Measurements from ENCODE around the gene IDI1. TPM values are rescaled to one million over a fixed set of nuclear protein-coding genes. Genes with fewer than 3 reads are reported as not detected.

Gene IDI1
- 131 TPM for polyA plus RNA-seq (2013, experiment 1 of 2)
- 142 TPM for polyA plus RNA-seq (2013, experiment 2 of 2)

DNA sequence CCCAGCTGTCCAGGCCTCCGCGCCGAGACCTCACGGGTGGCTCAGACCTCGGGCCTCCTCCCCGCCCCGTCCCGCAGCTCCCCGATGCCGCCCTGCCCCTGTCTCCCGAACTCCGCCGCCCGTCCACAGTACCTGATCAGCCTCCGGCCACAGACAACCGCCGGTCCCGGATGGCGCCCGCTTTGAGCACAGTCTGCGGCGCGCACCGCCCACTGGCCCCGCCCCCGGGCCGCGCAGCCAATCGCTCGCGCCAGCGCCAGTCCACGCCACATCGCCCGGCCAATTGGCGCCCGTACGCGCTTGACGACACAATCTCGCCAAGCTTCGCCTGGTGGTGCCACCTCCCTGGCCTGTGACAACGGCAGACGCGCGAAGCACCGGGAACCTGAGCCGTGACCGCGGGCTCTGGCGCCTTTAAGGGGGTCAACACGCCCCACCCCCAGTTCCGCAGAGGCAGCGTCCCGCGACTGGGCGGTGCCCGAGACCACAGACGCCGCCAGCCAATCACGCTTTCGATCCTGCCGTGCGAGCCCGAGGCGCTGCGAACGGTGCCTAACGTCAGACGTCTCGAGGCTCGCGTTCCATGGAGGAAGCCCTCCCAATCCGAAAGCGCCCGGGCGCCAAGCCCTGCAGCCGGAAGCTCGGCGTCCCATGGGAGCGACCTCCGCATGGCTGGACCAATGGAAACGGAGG lies at the start of gene IDI1:
IDI1 (minus strand) TSS at position 388 of the 693 bp plus-strand sequence; CDS start at position 272, 116 bp downstream.
- peaks cover 59% of the 10 kb centered on the region for H3K79me2 ChIP-seq (ENCODE audit: control insufficient read depth, insufficient read depth, low read length)
- no peaks in the 10 kb centered on the region for H3K27me3 ChIP-seq (ENCODE audit: insufficient read depth, low read length, poor library complexity)
- H3K18ac ChIP-seq (ENCODE audit: low read length) = peak within 1 kb of the TSS; percentile 64
- WGBS (ENCODE audit: extremely low coverage, insufficient coverage, low lambda C conversion rate) = no CpG with 5 or more reads among the region's 83 CpGs
- peak within 1 kb of the TSS; percentile 100 for H3K56ac ChIP-seq (ENCODE audit: low read length)
- H3K27ac ChIP-seq (ENCODE audit: low read depth, low read length) = peak within 1 kb of the TSS; percentile 98
- H2BK15ac ChIP-seq (replicated peaks; ENCODE audit: low read depth) = no peak within 1 kb of the TSS
- peak within 1 kb of the TSS; percentile 100 for H3K9ac ChIP-seq (ENCODE audit: low read length)
- H3K79me1 ChIP-seq (ENCODE audit: low read length) = peaks cover 18% of the 10 kb centered on the region
- H3K4me1 ChIP-seq (ENCODE audit: control insufficient read depth, low read depth, low read length) = peaks cover 10% of the 10 kb centered on the region
- no peak within 1 kb of the TSS for H4K8ac ChIP-seq (ENCODE audit: low read depth, low read length)
- peaks cover 2% of the 10 kb centered on the region for H3K36me3 ChIP-seq (ENCODE audit: control insufficient read depth, insufficient read depth, low read length)
- H3K4me2 ChIP-seq (ENCODE audit: low read length) = peak within 1 kb of the TSS; percentile 89
- peak within 1 kb of the TSS; percentile 98 for H2AK5ac ChIP-seq (ENCODE audit: low read length)
- H3K23ac ChIP-seq (ENCODE audit: low read length) = peak within 1 kb of the TSS; percentile 86
- H3K4ac ChIP-seq (ENCODE audit: low read depth, low read length) = peak within 1 kb of the TSS; percentile 74
- peak within 1 kb of the TSS; percentile 100 for H3K4me3 ChIP-seq (ENCODE audit: low read length)
- peak; percentile 100 for DNase-seq
- H2BK5ac ChIP-seq (ENCODE audit: low read length) = peak within 1 kb of the TSS; percentile 93
- H2BK120ac ChIP-seq (ENCODE audit: low read depth, low read length) = no peak within 1 kb of the TSS
- no peak within 1 kb of the TSS for H4K5ac ChIP-seq (ENCODE audit: low read length)

DNA sequence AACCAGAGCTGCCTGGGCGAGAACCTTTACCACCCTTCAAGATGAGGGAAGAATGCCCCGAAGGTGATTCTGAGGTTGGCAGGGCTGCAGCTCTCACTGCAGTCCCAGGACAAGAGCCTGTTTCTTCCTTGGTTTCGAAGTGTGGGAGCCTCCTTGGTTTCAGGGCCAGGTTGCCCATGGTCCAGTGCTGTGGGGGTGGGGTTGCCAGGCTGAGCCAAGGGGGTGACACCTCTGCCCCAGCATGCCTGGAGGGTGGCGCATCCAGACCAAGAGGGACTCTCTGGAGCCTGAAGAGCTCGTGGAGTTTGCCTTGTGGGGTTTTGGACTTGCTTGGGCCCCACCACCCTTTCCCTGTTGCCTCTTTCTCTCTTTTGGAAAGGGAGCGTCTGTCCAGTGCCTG lies 48.5 kb upstream of the IDI1 start:
- Histone ChIP-seq H2BK15ac (replicated peaks; ENCODE audit: low read depth) (no peak overlapping the region), H3K56ac (ENCODE audit: low read length) (no peak overlapping the region), H3K27ac (ENCODE audit: low read depth, low read length) (no peak overlapping the region), H3K79me2 (ENCODE audit: control insufficient read depth, insufficient read depth, low read length) (no peaks in the 10 kb centered on the region), H3K9ac (ENCODE audit: low read length) (no peak overlapping the region), H3K23ac (ENCODE audit: low read length) (no peak overlapping the region), H4K5ac (ENCODE audit: low read length) (no peak overlapping the region), H3K4me3 (ENCODE audit: low read length) (no peak overlapping the region), H3K4ac (ENCODE audit: low read depth, low read length) (no peak overlapping the region), H3K27me3 (ENCODE audit: insufficient read depth, low read length, poor library complexity) (no peaks in the 10 kb centered on the region), H2BK120ac (ENCODE audit: low read depth, low read length) (no peak overlapping the region), H4K8ac (ENCODE audit: low read depth, low read length) (no peak overlapping the region), H3K18ac (ENCODE audit: low read length) (no peak overlapping the region), H2AK5ac (ENCODE audit: low read length) (no peak overlapping the region), H3K4me1 (ENCODE audit: control insufficient read depth, low read depth, low read length) (no peaks in the 10 kb centered on the region), H3K4me2 (ENCODE audit: low read length) (no peak overlapping the region), H3K79me1 (ENCODE audit: low read length) (peaks cover 4% of the 10 kb centered on the region), H2BK5ac (ENCODE audit: low read length) (no peak overlapping the region), H3K36me3 (ENCODE audit: control insufficient read depth, insufficient read depth, low read length) (peaks cover 4% of the 10 kb centered on the region)
- no peak for DNase-seq
- no CpG with 5 or more reads among the region's 6 CpGs for WGBS (ENCODE audit: extremely low coverage, insufficient coverage, low lambda C conversion rate)

DNA sequence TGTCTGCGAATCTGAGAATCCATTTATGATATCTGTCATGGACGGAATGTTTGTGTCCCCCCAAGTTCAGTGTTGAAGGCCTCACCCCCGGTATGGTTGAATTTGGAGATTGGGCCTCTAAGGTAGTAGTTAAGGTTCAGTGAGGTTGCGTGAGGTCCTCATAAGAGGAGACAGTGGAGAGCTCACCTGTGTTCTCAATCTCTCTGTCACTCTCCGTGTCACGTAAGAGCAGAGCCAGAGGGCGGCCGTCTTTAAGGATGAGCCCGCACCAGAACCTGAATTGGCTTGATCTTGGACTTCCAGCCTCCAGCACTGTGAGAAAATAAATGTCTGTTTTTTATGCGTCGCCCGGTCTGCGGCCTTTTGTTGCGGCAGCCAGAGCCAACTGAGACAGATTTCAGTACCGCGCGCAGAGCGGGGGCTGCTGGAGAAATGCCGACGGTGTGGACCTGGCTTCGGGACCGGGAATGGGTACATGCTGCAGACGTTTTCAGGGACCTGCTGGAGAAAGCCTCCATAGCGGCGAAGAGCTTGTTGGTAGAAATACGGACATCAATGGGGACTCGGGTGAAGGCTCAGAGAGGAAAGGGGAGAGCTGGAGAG lies 47.5 kb upstream of the IDI1 start:
- H2AK5ac ChIP-seq (ENCODE audit: low read length) = no peak overlapping the region
- H2BK120ac ChIP-seq (ENCODE audit: low read depth, low read length) = no peak overlapping the region
- no peak for DNase-seq
- H4K8ac ChIP-seq (ENCODE audit: low read depth, low read length) = no peak overlapping the region
- peaks cover 4% of the 10 kb centered on the region for H3K36me3 ChIP-seq (ENCODE audit: control insufficient read depth, insufficient read depth, low read length)
- H3K4me3 ChIP-seq (ENCODE audit: low read length) = no peak overlapping the region
- H3K23ac ChIP-seq (ENCODE audit: low read length) = no peak overlapping the region
- no peak overlapping the region for H2BK5ac ChIP-seq (ENCODE audit: low read length)
- no peak overlapping the region for H3K56ac ChIP-seq (ENCODE audit: low read length)
- no peak overlapping the region for H3K27ac ChIP-seq (ENCODE audit: low read depth, low read length)
- H3K4me1 ChIP-seq (ENCODE audit: control insufficient read depth, low read depth, low read length) = no peaks in the 10 kb centered on the region
- H3K18ac ChIP-seq (ENCODE audit: low read length) = no peak overlapping the region
- H2BK15ac ChIP-seq (replicated peaks; ENCODE audit: low read depth) = no peak overlapping the region
- H3K79me2 ChIP-seq (ENCODE audit: control insufficient read depth, insufficient read depth, low read length) = no peaks in the 10 kb centered on the region
- H3K4ac ChIP-seq (ENCODE audit: low read depth, low read length) = no peak overlapping the region
- H3K27me3 ChIP-seq (ENCODE audit: insufficient read depth, low read length, poor library complexity) = no peaks in the 10 kb centered on the region
- no peak overlapping the region for H3K4me2 ChIP-seq (ENCODE audit: low read length)
- no peak overlapping the region for H4K5ac ChIP-seq (ENCODE audit: low read length)
- no CpG with 5 or more reads among the region's 27 CpGs for WGBS (ENCODE audit: extremely low coverage, insufficient coverage, low lambda C conversion rate)
- H3K79me1 ChIP-seq (ENCODE audit: low read length) = no peaks in the 10 kb centered on the region
- H3K9ac ChIP-seq (ENCODE audit: low read length) = no peak overlapping the region

DNA sequence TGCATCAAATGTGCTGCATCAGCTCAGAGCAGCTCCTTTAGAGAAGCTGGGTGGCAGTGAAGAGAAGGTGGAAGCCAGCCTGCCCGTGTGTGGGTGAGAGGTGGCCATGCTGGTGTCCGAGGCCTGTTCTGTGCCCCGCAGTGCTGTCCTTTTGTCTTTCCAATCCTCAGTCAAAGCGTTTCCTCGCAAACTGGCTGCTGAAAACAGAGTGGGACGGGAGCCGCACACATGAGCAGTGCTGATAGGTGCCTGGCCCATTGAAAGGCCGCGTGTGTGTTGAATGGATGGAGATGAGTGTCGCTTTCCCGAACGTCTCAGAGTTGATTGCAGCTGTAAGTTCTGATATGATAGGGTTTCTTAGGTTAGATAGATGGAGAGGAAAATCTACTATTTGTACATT lies 46.6 kb upstream of the IDI1 start:
- H3K4ac ChIP-seq (ENCODE audit: low read depth, low read length) = no peak overlapping the region
- WGBS (ENCODE audit: extremely low coverage, insufficient coverage, low lambda C conversion rate) = no CpG with 5 or more reads among the region's 12 CpGs
- no peak overlapping the region for H3K4me2 ChIP-seq (ENCODE audit: low read length)
- H3K18ac ChIP-seq (ENCODE audit: low read length) = no peak overlapping the region
- no peak overlapping the region for H2AK5ac ChIP-seq (ENCODE audit: low read length)
- no peak for DNase-seq
- H3K23ac ChIP-seq (ENCODE audit: low read length) = no peak overlapping the region
- H3K4me3 ChIP-seq (ENCODE audit: low read length) = no peak overlapping the region
- H3K4me1 ChIP-seq (ENCODE audit: control insufficient read depth, low read depth, low read length) = no peaks in the 10 kb centered on the region
- peaks cover 5% of the 10 kb centered on the region for H3K36me3 ChIP-seq (ENCODE audit: control insufficient read depth, insufficient read depth, low read length)
- H3K56ac ChIP-seq (ENCODE audit: low read length) = no peak overlapping the region
- no peak overlapping the region for H4K5ac ChIP-seq (ENCODE audit: low read length)
- no peak overlapping the region for H3K9ac ChIP-seq (ENCODE audit: low read length)
- no peak overlapping the region for H2BK15ac ChIP-seq (replicated peaks; ENCODE audit: low read depth)
- no peaks in the 10 kb centered on the region for H3K27me3 ChIP-seq (ENCODE audit: insufficient read depth, low read length, poor library complexity)
- no peaks in the 10 kb centered on the region for H3K79me2 ChIP-seq (ENCODE audit: control insufficient read depth, insufficient read depth, low read length)
- H2BK5ac ChIP-seq (ENCODE audit: low read length) = no peak overlapping the region
- H2BK120ac ChIP-seq (ENCODE audit: low read depth, low read length) = no peak overlapping the region
- no peak overlapping the region for H4K8ac ChIP-seq (ENCODE audit: low read depth, low read length)
- H3K79me1 ChIP-seq (ENCODE audit: low read length) = no peaks in the 10 kb centered on the region
- H3K27ac ChIP-seq (ENCODE audit: low read depth, low read length) = no peak overlapping the region

DNA sequence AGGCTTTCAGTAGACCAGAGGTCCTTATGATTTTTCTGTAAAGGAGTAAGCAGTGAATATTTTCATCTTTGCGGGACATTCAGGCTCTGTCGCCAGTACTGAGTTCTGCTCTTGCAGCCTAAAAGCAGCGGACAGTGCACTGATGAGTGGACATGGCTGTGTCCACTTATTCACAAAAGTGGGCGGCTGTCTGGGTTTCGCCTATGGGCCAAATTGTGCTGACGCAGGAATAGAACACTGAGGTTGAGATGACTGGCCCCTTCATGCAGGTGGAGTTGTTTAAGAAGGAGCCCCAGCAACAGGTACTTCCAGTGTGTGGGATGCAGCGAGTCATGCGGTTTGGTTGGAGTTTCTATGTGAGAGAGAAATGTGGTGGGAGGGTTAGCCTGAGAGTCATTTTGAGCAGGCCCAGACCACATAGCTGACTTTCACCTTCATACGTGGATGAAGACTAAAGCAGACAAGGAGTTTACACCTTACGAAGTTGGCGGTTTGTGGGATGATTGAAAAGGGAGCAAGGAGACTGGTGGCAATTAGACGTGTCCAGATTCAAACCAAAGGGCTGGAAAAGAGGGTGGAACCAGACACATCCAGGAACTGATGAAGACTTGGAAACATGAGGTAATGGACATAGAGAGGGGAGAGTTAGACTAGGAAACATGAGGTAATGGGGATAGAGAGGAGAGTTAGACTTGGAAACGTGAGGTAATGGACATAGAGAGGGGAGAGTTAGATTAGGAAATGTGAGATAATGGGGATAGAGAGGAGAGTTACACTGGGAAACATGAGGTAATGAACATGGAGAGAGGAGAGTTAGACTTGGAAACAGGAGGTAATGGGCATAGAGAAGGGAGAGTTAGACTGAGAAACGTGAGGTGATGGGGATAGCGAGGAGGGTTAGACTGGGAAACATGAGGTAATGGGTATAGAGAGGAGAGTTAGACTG lies 45.5 kb upstream of the IDI1 start:
- Histone ChIP-seq H3K4me3 (ENCODE audit: low read length) (no peak overlapping the region), H3K79me1 (ENCODE audit: low read length) (no peaks in the 10 kb centered on the region), H3K9ac (ENCODE audit: low read length) (no peak overlapping the region), H3K36me3 (ENCODE audit: control insufficient read depth, insufficient read depth, low read length) (peaks cover 8% of the 10 kb centered on the region), H3K56ac (ENCODE audit: low read length) (no peak overlapping the region), H4K5ac (ENCODE audit: low read length) (no peak overlapping the region), H3K4me1 (ENCODE audit: control insufficient read depth, low read depth, low read length) (no peaks in the 10 kb centered on the region), H2BK5ac (ENCODE audit: low read length) (no peak overlapping the region), H3K4ac (ENCODE audit: low read depth, low read length) (no peak overlapping the region), H2BK120ac (ENCODE audit: low read depth, low read length) (no peak overlapping the region), H2BK15ac (replicated peaks; ENCODE audit: low read depth) (no peak overlapping the region), H4K8ac (ENCODE audit: low read depth, low read length) (no peak overlapping the region), H3K18ac (ENCODE audit: low read length) (no peak overlapping the region), H3K79me2 (ENCODE audit: control insufficient read depth, insufficient read depth, low read length) (no peaks in the 10 kb centered on the region), H3K23ac (ENCODE audit: low read length) (no peak overlapping the region), H2AK5ac (ENCODE audit: low read length) (no peak overlapping the region), H3K4me2 (ENCODE audit: low read length) (no peak overlapping the region), H3K27ac (ENCODE audit: low read depth, low read length) (no peak overlapping the region), H3K27me3 (ENCODE audit: insufficient read depth, low read length, poor library complexity) (no peaks in the 10 kb centered on the region)
- WGBS (ENCODE audit: extremely low coverage, insufficient coverage, low lambda C conversion rate) = 92% methylated on average over 3 of the region's 15 CpGs
- no peak for DNase-seq
